Effector memory CD4-positive, alpha-beta T cell (primary cell): ENCODE results near the gene ZRSR2.

ENCODE experiments used
- DNase-seq, 3 donors: peaks; one replicate each; pipeline ENCODE4 v3.0.0-alpha.2; 2020
- H3K27ac ChIP-seq: 2 replicates; pipeline ENCODE4 v1.7.0; 2013; ENCODE audit warnings: mild to moderate bottlenecking, low read length, moderate library complexity; ENCODE audit not compliant: insufficient read depth, poor library complexity, severe bottlenecking
- H3K27me3 ChIP-seq: replicated peaks from 2 replicates; pipeline ENCODE4 v1.7.0; 2013; ENCODE audit warnings: mild to moderate bottlenecking, low read length; ENCODE audit not compliant: insufficient read depth, control insufficient read depth, poor library complexity, severe bottlenecking
- H3K36me3 ChIP-seq: 2 replicates; pipeline ENCODE4 v1.7.0; 2013; ENCODE audit warnings: mild to moderate bottlenecking, low read length, moderate library complexity; ENCODE audit not compliant: control insufficient read depth, insufficient read depth
- H3K4me1 ChIP-seq: 2 replicates; pipeline ENCODE4 v1.7.0; 2013; ENCODE audit warnings: low read length, mild to moderate bottlenecking; ENCODE audit not compliant: control insufficient read depth, insufficient read depth, poor library complexity, severe bottlenecking
- H3K4me3 ChIP-seq: 2 replicates; pipeline ENCODE4 v1.7.0; 2013; ENCODE audit warnings: low read length, low read depth, mild to moderate bottlenecking; ENCODE audit not compliant: insufficient read depth, poor library complexity, severe bottlenecking
- H3K9me3 ChIP-seq: 2 replicates; pipeline ENCODE4 v1.7.0; 2013; ENCODE audit warnings: mild to moderate bottlenecking, low read length, moderate library complexity; ENCODE audit not compliant: control insufficient read depth

Gene ZRSR2

GRCh38 chrX:15860921-15861320, 70.6 kb downstream of the ZRSR2 start:
- Histone ChIP-seq H3K36me3 (no peaks in the 10 kb centered on the region), H3K4me1 (no peaks in the 10 kb centered on the region), H3K27me3 (no peaks in the 10 kb centered on the region), H3K4me3 (no peak overlapping the region), H3K27ac (no peak overlapping the region), H3K9me3 (no peaks in the 10 kb centered on the region)
- DNase-seq = no peak

DNA sequence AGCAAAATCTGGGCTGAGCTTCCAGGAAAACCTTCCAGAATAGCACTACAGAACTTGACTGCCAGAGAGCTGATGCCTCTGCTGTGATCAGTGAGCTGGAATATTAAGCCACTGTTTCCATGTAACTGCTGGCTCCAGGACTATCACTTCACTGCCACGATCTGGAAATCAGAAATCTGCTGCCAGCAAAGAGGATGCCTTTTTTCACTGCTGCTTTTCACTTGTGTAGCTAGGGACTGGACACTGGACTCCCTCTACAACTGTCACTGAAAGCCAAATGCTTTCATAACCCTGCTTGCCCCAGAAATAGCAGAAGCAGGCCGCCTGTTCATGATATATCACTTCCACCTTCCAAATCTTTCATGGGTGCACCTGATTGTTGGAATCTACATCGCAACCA, 73.7 kb downstream of the ZRSR2 start:
- no peak overlapping the region for H3K27ac ChIP-seq

GRCh38 chrX:15864629-15865028, 74.3 kb downstream of the ZRSR2 start:
- Histone ChIP-seq H3K27me3 (no peaks in the 10 kb centered on the region), H3K4me3 (no peak overlapping the region), H3K4me1 (no peaks in the 10 kb centered on the region), H3K36me3 (no peaks in the 10 kb centered on the region), H3K9me3 (no peaks in the 10 kb centered on the region), H3K27ac (no peak overlapping the region)
- DNase-seq = no peak

More for the DNA sequence above, 73.7 kb downstream of the ZRSR2 start:
- H3K36me3 ChIP-seq = no peaks in the 10 kb centered on the region
- no peaks in the 10 kb centered on the region for H3K9me3 ChIP-seq
- H3K27me3 ChIP-seq = no peaks in the 10 kb centered on the region
- no peak for DNase-seq
- H3K4me3 ChIP-seq = no peak overlapping the region
- H3K4me1 ChIP-seq = no peaks in the 10 kb centered on the region

GRCh38 chrX:15866147-15866546, 75.9 kb downstream of the ZRSR2 start:
- Histone ChIP-seq H3K4me3 (no peak overlapping the region), H3K36me3 (no peaks in the 10 kb centered on the region), H3K27ac (no peak overlapping the region), H3K4me1 (no peaks in the 10 kb centered on the region), H3K9me3 (no peaks in the 10 kb centered on the region), H3K27me3 (no peaks in the 10 kb centered on the region)
- no peak for DNase-seq

- no peak for DNase-seq
- Histone ChIP-seq H3K36me3 (no peaks in the 10 kb centered on the region), H3K27ac (no peak overlapping the region), H3K27me3 (no peaks in the 10 kb centered on the region), H3K9me3 (no peaks in the 10 kb centered on the region), H3K4me3 (no peak overlapping the region), H3K4me1 (no peaks in the 10 kb centered on the region)
Observed at GRCh38 chrX:15869695-15870094, 79.4 kb downstream of the ZRSR2 start.

DNA sequence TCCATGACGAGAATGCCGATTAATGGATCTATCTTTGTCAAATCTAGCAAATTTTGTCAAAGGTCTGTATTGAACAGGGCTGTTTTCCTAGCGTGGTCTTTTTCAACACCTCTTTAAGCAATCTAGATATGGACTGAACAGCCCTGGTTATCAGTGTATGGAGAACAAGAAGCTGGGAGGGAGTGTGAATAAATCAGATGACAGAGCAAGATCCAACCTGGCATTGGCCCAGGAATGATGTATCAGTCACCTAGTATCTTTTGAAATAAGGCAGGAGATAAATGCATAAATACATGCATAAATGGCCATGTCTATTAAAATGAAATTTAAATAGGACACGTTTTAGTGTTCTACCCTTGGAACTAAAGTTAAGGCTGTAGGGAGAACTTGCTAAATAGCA, 80.0 kb downstream of the ZRSR2 start:
- H3K9me3 ChIP-seq = no peaks in the 10 kb centered on the region
- no peak for DNase-seq
- H3K4me1 ChIP-seq = no peaks in the 10 kb centered on the region
- H3K4me3 ChIP-seq = no peak overlapping the region
- H3K27ac ChIP-seq = no peak overlapping the region
- no peaks in the 10 kb centered on the region for H3K27me3 ChIP-seq
- no peaks in the 10 kb centered on the region for H3K36me3 ChIP-seq
